ENCODE data around the gene STK16.
"Not testable (repeated sequence)": the region's sequence is repeated elsewhere in the genome, so short reads cannot be mapped to it uniquely, and the experiment has no call there.

The STK16 gene

GRCh38 chr2:219246559-219246958, 1.3 kb downstream of the STK16 start:
- DNase-seq: no peak

GRCh38 chr2:219247678-219248642, 2.7 kb downstream of the STK16 start:
- peak; percentile 83 for DNase-seq

GRCh38 chr2:219248845-219249202, 3.5 kb downstream of the STK16 start:
- no peak for DNase-seq

- peak; percentile 62 for DNase-seq
Measured at GRCh38 chr2:219249203-219249980, 4.1 kb downstream of the STK16 start.

GRCh38 chr2:219250049-219250781, 4.9 kb downstream of the STK16 start:
- DNase-seq: no peak

GRCh38 chr2:219251656-219252055, 6.4 kb downstream of the STK16 start:
- DNase-seq: no peak

GRCh38 chr2:219252084-219252483, 6.8 kb downstream of the STK16 start:
- peak; percentile 34 for DNase-seq

- DNase-seq: no peak
Measured at GRCh38 chr2:219252570-219252899, 7.3 kb downstream of the STK16 start.

- peak; percentile 68 for DNase-seq
Measured at GRCh38 chr2:219252900-219253752, 7.8 kb downstream of the STK16 start, which contains the start of gene TUBA4B. Gene TUBA4B (plus strand): TSS chr2:219253243. CDS start chr2:219253408, 165 bp downstream.

GRCh38 chr2:219253753-219254589, 8.7 kb downstream of the STK16 start, which contains the start of gene TUBA4A:
Gene TUBA4A (minus strand): TSS chr2:219253918. CDS start chr2:219253858, 60 bp downstream.
- DNase-seq: peak; percentile 91

GRCh38 chr2:219254590-219255201, 9.4 kb downstream of the STK16 start:
- peak; percentile 64 for DNase-seq

GRCh38 chr2:219258942-219259341, 13.7 kb downstream of the STK16 start:
- not testable (repeated sequence) for DNase-seq

- no peak for DNase-seq
Measured at GRCh38 chr2:219261024-219261855, 16.0 kb downstream of the STK16 start.

- DNase-seq: no peak
Measured at GRCh38 chr2:219266232-219266631, 21.0 kb downstream of the STK16 start.

- DNase-seq: no peak
Measured at GRCh38 chr2:219266886-219267285, 21.6 kb downstream of the STK16 start.

GRCh38 chr2:219268294-219268693, 23.0 kb downstream of the STK16 start:
- DNase-seq: no peak

- no peak for DNase-seq
Measured at GRCh38 chr2:219269362-219270054, 24.2 kb downstream of the STK16 start.

- no peak for DNase-seq
Measured at GRCh38 chr2:219270055-219270372, 24.7 kb downstream of the STK16 start.

GRCh38 chr2:219271021-219271420, 25.7 kb downstream of the STK16 start:
- DNase-seq: no peak

Data from activated CD4-positive, alpha-beta T cell treated with anti-CD3 and anti-CD28 coated beads, Interleukin-2, amount 50 U/mL, for 16 hours (primary cell).